GM18502 (cell line): ENCODE data around the gene WDR20.

Experiments
- ATAC-seq: cut with Tn5 transposase; IDR thresholded peaks from one replicate; pipeline ENCODE4 v1.9.1; 2021; ENCODE audit warnings: mild to moderate bottlenecking; ENCODE audit not compliant: unreplicated experiment, poor library complexity

WDR20 gene

GRCh38 chr14:102255401-102256190 lies 115.9 kb downstream of the WDR20 start:
- ATAC-seq = no peak

GRCh38 chr14:102256716-102257115 lies 117.0 kb downstream of the WDR20 start:
- no peak for ATAC-seq

- ATAC-seq = no peak
Observed at GRCh38 chr14:102258136-102258535, 118.4 kb downstream of the WDR20 start.
